ENCODE data around the gene SGCA. TPM values are rescaled to one million over a fixed set of nuclear protein-coding genes. Genes with fewer than 3 reads are reported as not detected.

SGCA gene
- total and polyA plus RNA-seq, 10 of the 15 experiments (the other 5 are each of a cell fraction or from before 2014, with no cell fraction given): 0.13 to 2.2 (median 0.50) TPM; not detected in 2

DNA sequence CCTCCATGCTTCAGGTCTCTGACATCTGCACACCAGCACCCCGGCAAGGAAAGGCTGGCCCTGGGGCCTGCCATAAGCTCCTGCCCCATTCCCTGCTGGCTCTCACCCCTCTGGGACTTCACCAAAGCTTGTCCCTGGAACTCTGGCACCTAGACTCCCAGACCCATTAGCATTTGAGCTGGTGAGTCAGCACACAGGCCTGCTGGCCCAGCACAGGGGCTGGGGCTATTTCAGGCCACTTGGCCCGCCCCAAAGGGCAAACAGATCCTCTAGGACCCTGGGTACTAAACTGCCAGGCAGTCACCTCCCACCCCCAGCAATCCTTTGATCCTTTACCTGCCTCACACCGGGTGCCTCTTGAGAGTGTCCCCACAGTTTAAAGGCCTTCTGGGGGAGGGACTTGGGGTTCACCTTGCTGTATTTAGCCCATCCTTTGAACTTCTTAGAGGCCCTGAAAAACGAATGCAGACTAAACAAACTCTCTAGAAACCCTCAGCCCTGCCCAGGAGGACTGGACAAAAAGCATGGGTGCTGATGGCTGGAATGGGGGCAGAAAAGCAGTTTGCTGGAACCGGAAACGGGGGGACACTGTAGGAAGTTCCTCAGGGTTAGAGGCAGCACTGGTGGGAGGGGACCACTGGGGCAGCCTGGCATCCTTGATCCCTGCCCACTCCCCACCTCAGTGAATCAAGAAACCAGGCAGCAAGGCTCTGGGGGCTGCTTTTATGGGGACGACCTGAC, 32.6 kb upstream of the SGCA start:
- BruUV-seq (replicated peaks): no TSS peak
- Histone ChIP-seq H2AFZ (ENCODE audit: control insufficient read depth, low read depth, low read length) (no peak overlapping the region), H3K27ac (ENCODE audit: control insufficient read depth, insufficient read depth) (no peak overlapping the region), H3K4me3 (no peak overlapping the region), H3K36me3 (ENCODE audit: control insufficient read depth in 2 of 2, insufficient read depth in 2 of 2, low read length in 1 of 2) (peaks cover 20 to 36% of the 10 kb centered on the region in 2 experiments; a peak in 3 of 4 replicates), H3K27me3 (replicated peaks in 1 of 2; ENCODE audit: control insufficient read depth in 2 of 2, insufficient read depth in 2 of 2, low read length in 1 of 2) (peaks cover 4 to 8% of the 10 kb centered on the region in 2 experiments), H3K9ac (ENCODE audit: control insufficient read depth, insufficient read depth, low read length) (no peak overlapping the region), H3K9me3 (replicated peaks; ENCODE audit: control insufficient read depth, insufficient read depth, low read length) (no peaks in the 10 kb centered on the region), H3K4me2 (ENCODE audit: control insufficient read depth, insufficient read depth) (no peak overlapping the region), H4K20me1 (ENCODE audit: control insufficient read depth, insufficient read depth) (peaks cover 8% of the 10 kb centered on the region; the same call in 1 of the 2 replicates), H3K79me2 (ENCODE audit: control insufficient read depth, insufficient read depth, low read length) (no peaks in the 10 kb centered on the region), H3K4me1 (ENCODE audit: control insufficient read depth, insufficient read depth, low read length) (peaks cover 6% of the 10 kb centered on the region; the same call in 1 of the 2 replicates)
- in situ Hi-C loops (cut with MboI) (no loop called here), intact Hi-C loops (cut with micrococcal nuclease; ENCODE audit: unreplicated experiment) (no loop called here)
- DNase-seq (ENCODE audit: low read depth, low spot score) (no peak), ATAC-seq (no peak), FAIRE-seq (no peak)
- CTCF ChIA-PET: interaction anchor here (0.6 to 3.1 kb wide), 5 partner anchors 13 to 102 kb away, joined by 3 to 21 read pairs (median 5); partner anchors contain the start of gene PDK2
- 73% methylated on average over 7 of the region's 7 CpGs for WGBS (ENCODE audit: insufficient coverage, insufficient replicate concordance, low lambda C conversion rate, missing lambda C conversion rate)
- RAD21 ChIA-PET (ENCODE audit: unreplicated experiment): no interaction called here
- SMC1A ChIA-PET (ENCODE audit: uncharacterized antibody, unreplicated experiment): no interaction called here
- POLR2A ChIA-PET: interaction anchor here (1.6 kb wide), 1 partner anchor 29 kb away, joined by 5 read pairs; no protein-coding TSS in a partner anchor
- TF ChIP-seq SMC3 (IDR thresholded peaks at IDR 0.05; ENCODE audit: borderline replicate concordance, low read length): no peak
- peak; percentile 61; the same call in 1 of the 2 replicates for TF ChIP-seq POLR2AphosphoS5 (IDR thresholded peaks at IDR 0.05; ENCODE audit: low read length)
- TF ChIP-seq POLR2A (IDR thresholded peaks at IDR 0.05; ENCODE audit: low read depth, low read length): peak; percentile 59; the same call in 1 of the 2 replicates

DNA sequence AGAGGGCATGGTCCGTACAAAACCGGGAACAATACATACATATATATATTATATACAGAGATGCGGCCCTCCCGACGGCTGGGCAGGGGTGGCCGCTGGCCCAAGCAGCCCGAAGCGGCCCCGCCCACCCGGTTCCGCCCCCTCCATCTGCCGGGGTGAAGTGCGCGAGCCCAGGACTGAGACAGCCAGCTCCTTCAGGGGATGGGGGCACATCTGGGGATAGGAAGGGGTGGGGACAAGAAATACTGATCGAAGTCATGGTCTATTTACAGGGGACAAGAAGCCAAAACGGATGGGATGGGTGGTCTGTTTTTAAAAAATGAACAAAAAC, 32.1 kb upstream of the SGCA start:
- ChIA-PET CTCF (no interaction called here), RAD21 (ENCODE audit: unreplicated experiment) (no interaction called here), SMC1A (ENCODE audit: uncharacterized antibody, unreplicated experiment) (no interaction called here), POLR2A (no interaction called here)
- FAIRE-seq (no peak), ATAC-seq (no peak), DNase-seq (ENCODE audit: low read depth, low spot score) (no peak)
- Histone ChIP-seq H3K4me2 (ENCODE audit: control insufficient read depth, insufficient read depth) (no peak overlapping the region), H3K27me3 (replicated peaks in 1 of 2; ENCODE audit: control insufficient read depth in 2 of 2, insufficient read depth in 2 of 2, low read length in 1 of 2) (peaks cover 2 to 3% of the 10 kb centered on the region in 2 experiments), H3K27ac (ENCODE audit: control insufficient read depth, insufficient read depth) (no peak overlapping the region), H3K4me3 (no peak overlapping the region), H3K79me2 (ENCODE audit: control insufficient read depth, insufficient read depth, low read length) (no peaks in the 10 kb centered on the region), H3K9ac (ENCODE audit: control insufficient read depth, insufficient read depth, low read length) (no peak overlapping the region), H3K36me3 (ENCODE audit: control insufficient read depth in 2 of 2, insufficient read depth in 2 of 2, low read length in 1 of 2) (peaks cover 26 to 40% of the 10 kb centered on the region in 2 experiments), H4K20me1 (ENCODE audit: control insufficient read depth, insufficient read depth) (peaks cover 8% of the 10 kb centered on the region; the same call in 1 of the 2 replicates), H3K4me1 (ENCODE audit: control insufficient read depth, insufficient read depth, low read length) (peaks cover 2% of the 10 kb centered on the region; the same call in 1 of the 2 replicates), H2AFZ (ENCODE audit: control insufficient read depth, low read depth, low read length) (no peak overlapping the region), H3K9me3 (replicated peaks; ENCODE audit: control insufficient read depth, insufficient read depth, low read length) (no peaks in the 10 kb centered on the region)
- intact Hi-C loops (cut with micrococcal nuclease; ENCODE audit: unreplicated experiment): no loop called here
- TF ChIP-seq CBX3 (IDR thresholded peaks at IDR 0.05; ENCODE audit: borderline replicate concordance, low read depth): no peak
- TF ChIP-seq, protein P1, sequence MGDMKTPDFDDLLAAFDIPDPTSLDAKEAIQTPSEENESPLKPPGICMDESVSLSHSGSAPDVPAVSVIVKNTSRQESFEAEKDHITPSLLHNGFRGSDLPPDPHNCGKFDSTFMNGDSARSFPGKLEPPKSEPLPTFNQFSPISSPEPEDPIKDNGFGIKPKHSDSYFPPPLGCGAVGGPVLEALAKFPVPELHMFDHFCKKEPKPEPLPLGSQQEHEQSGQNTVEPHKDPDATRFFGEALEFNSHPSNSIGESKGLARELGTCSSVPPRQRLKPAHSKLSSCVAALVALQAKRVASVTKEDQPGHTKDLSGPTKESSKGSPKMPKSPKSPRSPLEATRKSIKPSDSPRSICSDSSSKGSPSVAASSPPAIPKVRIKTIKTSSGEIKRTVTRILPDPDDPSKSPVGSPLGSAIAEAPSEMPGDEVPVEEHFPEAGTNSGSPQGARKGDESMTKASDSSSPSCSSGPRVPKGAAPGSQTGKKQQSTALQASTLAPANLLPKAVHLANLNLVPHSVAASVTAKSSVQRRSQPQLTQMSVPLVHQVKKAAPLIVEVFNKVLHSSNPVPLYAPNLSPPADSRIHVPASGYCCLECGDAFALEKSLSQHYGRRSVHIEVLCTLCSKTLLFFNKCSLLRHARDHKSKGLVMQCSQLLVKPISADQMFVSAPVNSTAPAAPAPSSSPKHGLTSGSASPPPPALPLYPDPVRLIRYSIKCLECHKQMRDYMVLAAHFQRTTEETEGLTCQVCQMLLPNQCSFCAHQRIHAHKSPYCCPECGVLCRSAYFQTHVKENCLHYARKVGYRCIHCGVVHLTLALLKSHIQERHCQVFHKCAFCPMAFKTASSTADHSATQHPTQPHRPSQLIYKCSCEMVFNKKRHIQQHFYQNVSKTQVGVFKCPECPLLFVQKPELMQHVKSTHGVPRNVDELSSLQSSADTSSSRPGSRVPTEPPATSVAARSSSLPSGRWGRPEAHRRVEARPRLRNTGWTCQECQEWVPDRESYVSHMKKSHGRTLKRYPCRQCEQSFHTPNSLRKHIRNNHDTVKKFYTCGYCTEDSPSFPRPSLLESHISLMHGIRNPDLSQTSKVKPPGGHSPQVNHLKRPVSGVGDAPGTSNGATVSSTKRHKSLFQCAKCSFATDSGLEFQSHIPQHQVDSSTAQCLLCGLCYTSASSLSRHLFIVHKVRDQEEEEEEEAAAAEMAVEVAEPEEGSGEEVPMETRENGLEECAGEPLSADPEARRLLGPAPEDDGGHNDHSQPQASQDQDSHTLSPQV (IDR thresholded peaks at IDR 0.05): no peak
- no TSS peak for BruUV-seq (replicated peaks)
- WGBS (ENCODE audit: insufficient coverage, insufficient replicate concordance, low lambda C conversion rate, missing lambda C conversion rate): 74% methylated on average over 16 of the region's 16 CpGs
- in situ Hi-C loops (cut with MboI): no loop called here

Data from GM12878 (cell line).